ENCODE results near the gene SDSL.

The SDSL gene

GRCh38 chr12:113436993-113437728, 15.0 kb downstream of the SDSL start:
- H3K27me3 ChIP-seq (ENCODE audit: insufficient read depth, low read length) = no peaks in the 10 kb centered on the region
- no peaks in the 10 kb centered on the region for H3K9me3 ChIP-seq (ENCODE audit: low read length)
- H3K36me3 ChIP-seq (ENCODE audit: insufficient read depth, low read length) = peaks cover 16% of the 10 kb centered on the region
- no peak overlapping the region for H3K4me3 ChIP-seq (ENCODE audit: low read length)
- no peak overlapping the region for H2AFZ ChIP-seq (ENCODE audit: low read depth, low read length)
- no peaks in the 10 kb centered on the region for H3K4me1 ChIP-seq (ENCODE audit: insufficient read depth, low read length)

- no peak overlapping the region for H3K4me3 ChIP-seq (ENCODE audit: low read length)
- no peak overlapping the region for H2AFZ ChIP-seq (ENCODE audit: low read depth, low read length)
- no peaks in the 10 kb centered on the region for H3K9me3 ChIP-seq (ENCODE audit: low read length)
- no peaks in the 10 kb centered on the region for H3K27me3 ChIP-seq (ENCODE audit: insufficient read depth, low read length)
- no peaks in the 10 kb centered on the region for H3K4me1 ChIP-seq (ENCODE audit: insufficient read depth, low read length)
- H3K36me3 ChIP-seq (ENCODE audit: insufficient read depth, low read length) = peaks cover 16% of the 10 kb centered on the region
These were observed 15.5 kb downstream of the SDSL start for GRCh38 chr12:113437729-113438100.

- H2AFZ ChIP-seq (ENCODE audit: low read depth, low read length) = no peak overlapping the region
- no peaks in the 10 kb centered on the region for H3K9me3 ChIP-seq (ENCODE audit: low read length)
- H3K4me1 ChIP-seq (ENCODE audit: insufficient read depth, low read length) = no peaks in the 10 kb centered on the region
- H3K36me3 ChIP-seq (ENCODE audit: insufficient read depth, low read length) = peaks cover 13% of the 10 kb centered on the region
- H3K27me3 ChIP-seq (ENCODE audit: insufficient read depth, low read length) = no peaks in the 10 kb centered on the region
- no peak overlapping the region for H3K4me3 ChIP-seq (ENCODE audit: low read length)
These were observed 16.5 kb downstream of the SDSL start for GRCh38 chr12:113438523-113439300.

GRCh38 chr12:113439301-113439597, 17.1 kb downstream of the SDSL start:
- no peaks in the 10 kb centered on the region for H3K27me3 ChIP-seq (ENCODE audit: insufficient read depth, low read length)

GRCh38 chr12:113439606-113440030, 17.4 kb downstream of the SDSL start:
- Histone ChIP-seq H2AFZ (ENCODE audit: low read depth, low read length) (no peak overlapping the region), H3K4me3 (ENCODE audit: low read length) (no peak overlapping the region), H3K4me1 (ENCODE audit: insufficient read depth, low read length) (no peaks in the 10 kb centered on the region), H3K27me3 (ENCODE audit: insufficient read depth, low read length) (no peaks in the 10 kb centered on the region), H3K9me3 (ENCODE audit: low read length) (no peaks in the 10 kb centered on the region), H3K36me3 (ENCODE audit: insufficient read depth, low read length) (peaks cover 10% of the 10 kb centered on the region)

More at GRCh38 chr12:113439301-113439597, 17.1 kb downstream of the SDSL start:
- H3K4me1 ChIP-seq (ENCODE audit: insufficient read depth, low read length) = no peaks in the 10 kb centered on the region
- H3K4me3 ChIP-seq (ENCODE audit: low read length) = no peak overlapping the region
- peaks cover 13% of the 10 kb centered on the region for H3K36me3 ChIP-seq (ENCODE audit: insufficient read depth, low read length)
- H3K9me3 ChIP-seq (ENCODE audit: low read length) = no peaks in the 10 kb centered on the region
- no peak overlapping the region for H2AFZ ChIP-seq (ENCODE audit: low read depth, low read length)

GRCh38 chr12:113440336-113440735, 18.2 kb downstream of the SDSL start:
- Histone ChIP-seq H3K36me3 (ENCODE audit: insufficient read depth, low read length) (peaks cover 10% of the 10 kb centered on the region), H3K4me1 (ENCODE audit: insufficient read depth, low read length) (no peaks in the 10 kb centered on the region), H2AFZ (ENCODE audit: low read depth, low read length) (no peak overlapping the region), H3K9me3 (ENCODE audit: low read length) (no peaks in the 10 kb centered on the region), H3K27me3 (ENCODE audit: insufficient read depth, low read length) (no peaks in the 10 kb centered on the region), H3K4me3 (ENCODE audit: low read length) (no peak overlapping the region)

- H3K27me3 ChIP-seq (ENCODE audit: insufficient read depth, low read length) = no peaks in the 10 kb centered on the region
- no peak overlapping the region for H3K4me3 ChIP-seq (ENCODE audit: low read length)
- H3K9me3 ChIP-seq (ENCODE audit: low read length) = no peaks in the 10 kb centered on the region
- no peak overlapping the region for H2AFZ ChIP-seq (ENCODE audit: low read depth, low read length)
- H3K4me1 ChIP-seq (ENCODE audit: insufficient read depth, low read length) = no peaks in the 10 kb centered on the region
- H3K36me3 ChIP-seq (ENCODE audit: insufficient read depth, low read length) = peaks cover 10% of the 10 kb centered on the region
These were observed 19.0 kb downstream of the SDSL start for GRCh38 chr12:113440947-113441782.

GRCh38 chr12:113443030-113443539, 20.9 kb downstream of the SDSL start:
- no peaks in the 10 kb centered on the region for H3K9me3 ChIP-seq (ENCODE audit: low read length)
- no peaks in the 10 kb centered on the region for H3K27me3 ChIP-seq (ENCODE audit: insufficient read depth, low read length)
- H2AFZ ChIP-seq (ENCODE audit: low read depth, low read length) = no peak overlapping the region
- peaks cover 6% of the 10 kb centered on the region for H3K36me3 ChIP-seq (ENCODE audit: insufficient read depth, low read length)
- no peak overlapping the region for H3K4me3 ChIP-seq (ENCODE audit: low read length)
- H3K4me1 ChIP-seq (ENCODE audit: insufficient read depth, low read length) = no peaks in the 10 kb centered on the region

- no peaks in the 10 kb centered on the region for H3K4me1 ChIP-seq (ENCODE audit: insufficient read depth, low read length)
- H2AFZ ChIP-seq (ENCODE audit: low read depth, low read length) = no peak overlapping the region
- H3K36me3 ChIP-seq (ENCODE audit: insufficient read depth, low read length) = no peaks in the 10 kb centered on the region
- H3K27me3 ChIP-seq (ENCODE audit: insufficient read depth, low read length) = no peaks in the 10 kb centered on the region
- peaks cover 2% of the 10 kb centered on the region for H3K9me3 ChIP-seq (ENCODE audit: low read length)
- H3K4me3 ChIP-seq (ENCODE audit: low read length) = no peak overlapping the region
These were observed 23.5 kb downstream of the SDSL start for GRCh38 chr12:113445544-113446171.

- H3K27me3 ChIP-seq (ENCODE audit: insufficient read depth, low read length) = no peaks in the 10 kb centered on the region
- H3K9me3 ChIP-seq (ENCODE audit: low read length) = peaks cover 2% of the 10 kb centered on the region
These were observed 26.7 kb downstream of the SDSL start for GRCh38 chr12:113448873-113449272.

GRCh38 chr12:113449299-113449698, 27.1 kb downstream of the SDSL start:
- Histone ChIP-seq H3K9me3 (ENCODE audit: low read length) (peaks cover 2% of the 10 kb centered on the region), H3K4me1 (ENCODE audit: insufficient read depth, low read length) (no peaks in the 10 kb centered on the region), H3K27me3 (ENCODE audit: insufficient read depth, low read length) (no peaks in the 10 kb centered on the region), H2AFZ (ENCODE audit: low read depth, low read length) (no peak overlapping the region), H3K36me3 (ENCODE audit: insufficient read depth, low read length) (no peaks in the 10 kb centered on the region), H3K4me3 (ENCODE audit: low read length) (no peak overlapping the region)

More at GRCh38 chr12:113448873-113449272, 26.7 kb downstream of the SDSL start:
- Histone ChIP-seq H2AFZ (ENCODE audit: low read depth, low read length) (no peak overlapping the region), H3K4me1 (ENCODE audit: insufficient read depth, low read length) (no peaks in the 10 kb centered on the region), H3K4me3 (ENCODE audit: low read length) (no peak overlapping the region), H3K36me3 (ENCODE audit: insufficient read depth, low read length) (no peaks in the 10 kb centered on the region)

- no peaks in the 10 kb centered on the region for H3K27me3 ChIP-seq (ENCODE audit: insufficient read depth, low read length)
- no peak overlapping the region for H2AFZ ChIP-seq (ENCODE audit: low read depth, low read length)
- H3K36me3 ChIP-seq (ENCODE audit: insufficient read depth, low read length) = no peaks in the 10 kb centered on the region
- H3K9me3 ChIP-seq (ENCODE audit: low read length) = peaks cover 2% of the 10 kb centered on the region
- H3K4me1 ChIP-seq (ENCODE audit: insufficient read depth, low read length) = no peaks in the 10 kb centered on the region
- no peak overlapping the region for H3K4me3 ChIP-seq (ENCODE audit: low read length)
These were observed 27.7 kb downstream of the SDSL start for GRCh38 chr12:113449839-113450238.
